HL-60 (cell line): ENCODE data around the gene CHN2.

ENCODE experiments used
- DNase-seq, 2 experiments: peaks; one replicate each; pipeline ENCODE4 v3.0.0-alpha.2; 2010 to 2020; ENCODE audit warnings: low read depth in 1 of 2, low spot score in 1 of 2
- H3K27ac ChIP-seq: fragments of 250-450 bp; sonication (Bioruptor Pico); replicated peaks from 2 replicates; pipeline ENCODE4 v1.5.1; 2020; ENCODE audit warnings: mild to moderate bottlenecking, moderate library complexity
- H3K27me3 ChIP-seq: fragments of 250-450 bp; sonication (Bioruptor Pico); 2 replicates; pipeline ENCODE4 v1.5.1; 2021; ENCODE audit warnings: mild to moderate bottlenecking, moderate library complexity; ENCODE audit not compliant: insufficient read depth, poor library complexity, severe bottlenecking
- H3K4me3 ChIP-seq: replicated peaks from 2 replicates; pipeline ENCODE4 v1.5.1; 2011; ENCODE audit warnings: mild to moderate bottlenecking, control low read depth, low read length; ENCODE audit not compliant: insufficient read depth
- CTCF ChIP-seq: IDR thresholded peaks from one replicate; pipeline ENCODE4 v1.5.1; 2011; ENCODE audit warnings: low read length, control low read depth, inconsistent platforms; ENCODE audit not compliant: insufficient read depth
- GABPA ChIP-seq: IDR thresholded peaks from 2 replicates; pipeline ENCODE4 v1.6.1; 2012; ENCODE audit warnings: low read depth
- POLR2AphosphoS5 ChIP-seq: IDR thresholded peaks from 2 replicates; pipeline ENCODE4 v1.6.1; 2012; ENCODE audit warnings: low read depth
- REST ChIP-seq: IDR thresholded peaks from 2 replicates; pipeline ENCODE4 v1.6.1; 2012; ENCODE audit warnings: low read depth; ENCODE audit not compliant: insufficient replicate concordance
- SPI1 ChIP-seq: IDR thresholded peaks from 2 replicates; pipeline ENCODE4 v1.6.1; 2012; ENCODE audit warnings: low read depth, mild to moderate bottlenecking, borderline replicate concordance

Gene CHN2

GRCh38 chr7:29236649-29237048 lies 42.1 kb downstream of the CHN2 start:
- no peak for DNase-seq
- no peak for TF ChIP-seq CTCF
- TF ChIP-seq GABPA, result no peak
- no peak for TF ChIP-seq REST
- no peak for TF ChIP-seq POLR2AphosphoS5
- TF ChIP-seq SPI1, result no peak

GRCh38 chr7:29237489-29237888 lies 42.9 kb downstream of the CHN2 start:
- H3K27me3 ChIP-seq, result no peaks in the 10 kb centered on the region
- no peak for TF ChIP-seq GABPA
- no peak for TF ChIP-seq SPI1
- no peak overlapping the region for H3K27ac ChIP-seq
- DNase-seq, result no peak
- no peak overlapping the region for H3K4me3 ChIP-seq

More at GRCh38 chr7:29236649-29237048, 42.1 kb downstream of the CHN2 start:
- Histone ChIP-seq H3K27ac (no peak overlapping the region), H3K27me3 (no peaks in the 10 kb centered on the region), H3K4me3 (no peak overlapping the region)

GRCh38 chr7:29239638-29240037 lies 45.1 kb downstream of the CHN2 start:
- no peak overlapping the region for H3K27ac ChIP-seq
- DNase-seq, result peak in 1 of 2 experiments; percentile 28
- no peaks in the 10 kb centered on the region for H3K27me3 ChIP-seq
- peak; percentile 84 for TF ChIP-seq CTCF
- no peak for TF ChIP-seq POLR2AphosphoS5
- H3K4me3 ChIP-seq, result no peak overlapping the region

- Histone ChIP-seq H3K27me3 (no peaks in the 10 kb centered on the region), H3K4me3 (no peak overlapping the region), H3K27ac (no peak overlapping the region)
- TF ChIP-seq POLR2AphosphoS5, result no peak
- TF ChIP-seq REST, result no peak
- no peak for TF ChIP-seq GABPA
- no peak for TF ChIP-seq CTCF
- no peak for TF ChIP-seq SPI1
- DNase-seq, result no peak
These were observed 47.7 kb downstream of the CHN2 start for GRCh38 chr7:29242265-29242664.
